Measurements from ENCODE around the gene RMC1.

GRCh38 chr18:23538870-23539269 is 35.6 kb downstream of the RMC1 start:
- TF ChIP-seq CTCF (IDR thresholded peaks at IDR 0.05; ENCODE audit: insufficient read depth, low read length) (no peak), SPI1 (IDR thresholded peaks at IDR 0.05; ENCODE audit: borderline replicate concordance, low read depth) (no peak)
